K562 (cell line): ENCODE measurements around the gene UBE2O. TPM values are rescaled to one million over a fixed set of nuclear protein-coding genes. Genes with fewer than 3 reads are reported as not detected.

Experiments
- BHLHE40 ChIP-seq: IDR thresholded peaks from 2 replicates; pipeline ENCODE4 v1.6.1; 2011; ENCODE audit warnings: low read length, improper control_type of control experiment
- CBX2 ChIP-seq: fragments of 200-600 bp; sonication (generic); IDR thresholded peaks from one replicate; pipeline ENCODE4 v1.6.1; 2012; ENCODE audit warnings: mild to moderate bottlenecking, low read length, inconsistent platforms; ENCODE audit not compliant: insufficient read depth, poor library complexity, severe bottlenecking
- CCNT2 ChIP-seq: IDR thresholded peaks from 2 replicates; pipeline ENCODE4 v1.6.1; 2011; ENCODE audit warnings: borderline replicate concordance, low read depth, mild to moderate bottlenecking, moderate library complexity, mixed read lengths, low read length; ENCODE audit not compliant: insufficient read length; ENCODE audit errors: extremely low read depth
- CHD4 ChIP-seq: fragments of 200-600 bp; sonication (generic); IDR thresholded peaks from 3 replicates; pipeline ENCODE4 v1.6.1; 2012; ENCODE audit warnings: low read depth, mild to moderate bottlenecking, mixed read lengths, low read length, inconsistent platforms; ENCODE audit not compliant: insufficient read depth, insufficient replicate concordance, poor library complexity, severe bottlenecking
- DEAF1 ChIP-seq: fragments of 450-650 bp; formaldehyde crosslinking; IDR thresholded peaks from 2 replicates; pipeline ENCODE4 v1.4.0; 2020; ENCODE audit warnings: mild to moderate bottlenecking, moderate library complexity
- GATAD2B ChIP-seq: fragments of 450-650 bp; IDR thresholded peaks from 2 replicates; pipeline ENCODE4 v1.6.1; 2017; ENCODE audit warnings: mild to moderate bottlenecking, borderline replicate concordance
- HDAC2 ChIP-seq: fragments of 450-650 bp; IDR thresholded peaks from 2 replicates; pipeline ENCODE4 v1.6.1; 2016; ENCODE audit warnings: mild to moderate bottlenecking
- MEF2A ChIP-seq: IDR thresholded peaks from 2 replicates; pipeline ENCODE4 v1.6.1; 2011; ENCODE audit warnings: low read depth, mild to moderate bottlenecking, low read length, moderate library complexity; ENCODE audit not compliant: control insufficient read depth
- NFATC3 ChIP-seq: fragments of 450-650 bp; IDR thresholded peaks from 2 replicates; pipeline ENCODE4 v1.6.1; 2017; ENCODE audit warnings: mild to moderate bottlenecking
- RNF2 ChIP-seq: sonication (generic); IDR thresholded peaks from 2 replicates; pipeline ENCODE4 v1.6.1; 2016
- SRF ChIP-seq, 2 experiments: fragments of 250-450, 450-650 bp in 1 of 2; sonication (Bioruptor Pico) in 1 of 2; sonication (generic) in 1 of 2; formaldehyde crosslinking; IDR thresholded peaks; 2 replicates each; pipeline versions ENCODE4 v1.5.0 to v1.5.1; 2020 to 2022; ENCODE audit warnings: mild to moderate bottlenecking in 1 of 2, missing genetic modification reagents in 1 of 2
- TAF15 ChIP-seq: fragments of 200-400 bp; formaldehyde crosslinking; IDR thresholded peaks from 2 replicates; pipeline ENCODE4 v1.6.1; 2017; ENCODE audit warnings: mild to moderate bottlenecking, low read depth, low read length, moderate library complexity
- THRB ChIP-seq: fragments of 450-650 bp; formaldehyde crosslinking; conservative IDR thresholded peaks from 2 replicates; pipeline ENCODE4 v1.4.0; 2022; ENCODE audit warnings: mild to moderate bottlenecking, missing genetic modification characterization
- ZC3H4 ChIP-seq: sonication (generic); formaldehyde crosslinking; IDR thresholded peaks from 2 replicates; pipeline ENCODE4 v1.9.0; 2021; ENCODE audit warnings: missing genetic modification reagents, borderline replicate concordance
- polyA plus RNA-seq, 8 experiments: library from polyadenylated mRNA; depleted of rRNA in 4 of 8; stranded (reverse) in 5 of 8; unstranded in 3 of 8; fragments of >200 nt; fragmentation: Nextera tagmentation in 2 of 8; fragmentation: Illumina TruSeq in 1 of 8; extraction: Ambion mirVana in 2 of 8; extraction: Trizol in 1 of 8; gene quantifications; 2 replicates each; pipeline versions ENCODE4 v1.2.1 to v1.2.3, GENCODE V29; 2011 to 2014; ENCODE audit warnings: inconsistent platforms in 1 of 8, missing spikeins in 1 of 8
- total RNA-seq, 7 experiments: library from RNA; depleted of rRNA in 6 of 7; stranded (reverse); fragments of >200 nt in 6 of 7; fragmentation: Illumina TruSeq in 2 of 7; extraction: Trizol in 2 of 7; gene quantifications; 2 replicates each; pipeline versions ENCODE4 v1.2.1 to v1.2.3, GENCODE V29; 2011 to 2021; ENCODE audit warnings: low replicate concordance in 1 of 7
- TF ChIP-seq, protein P1 (sequence below), 2 experiments: fragments of 150-350 bp in 1 of 2; IDR thresholded peaks; 2 replicates each; pipeline ENCODE4 v1.6.1; 2012 to 2016; ENCODE audit warnings: low read depth in 2 of 2, low read length in 2 of 2, mild to moderate bottlenecking in 1 of 2, moderate library complexity in 1 of 2
- TF ChIP-seq, protein P2 (sequence below): fragments of 250-450 bp; sonication (Bioruptor Pico); IDR thresholded peaks from 2 replicates; pipeline ENCODE4 v1.5.0; 2021; ENCODE audit warnings: mild to moderate bottlenecking, borderline replicate concordance

Gene UBE2O
- total and polyA plus RNA-seq, 9 of the 15 experiments (the other 6 are each of a cell fraction or from before 2014, with no cell fraction given): 1.6 to 39.7 (median 13.3) TPM

DNA sequence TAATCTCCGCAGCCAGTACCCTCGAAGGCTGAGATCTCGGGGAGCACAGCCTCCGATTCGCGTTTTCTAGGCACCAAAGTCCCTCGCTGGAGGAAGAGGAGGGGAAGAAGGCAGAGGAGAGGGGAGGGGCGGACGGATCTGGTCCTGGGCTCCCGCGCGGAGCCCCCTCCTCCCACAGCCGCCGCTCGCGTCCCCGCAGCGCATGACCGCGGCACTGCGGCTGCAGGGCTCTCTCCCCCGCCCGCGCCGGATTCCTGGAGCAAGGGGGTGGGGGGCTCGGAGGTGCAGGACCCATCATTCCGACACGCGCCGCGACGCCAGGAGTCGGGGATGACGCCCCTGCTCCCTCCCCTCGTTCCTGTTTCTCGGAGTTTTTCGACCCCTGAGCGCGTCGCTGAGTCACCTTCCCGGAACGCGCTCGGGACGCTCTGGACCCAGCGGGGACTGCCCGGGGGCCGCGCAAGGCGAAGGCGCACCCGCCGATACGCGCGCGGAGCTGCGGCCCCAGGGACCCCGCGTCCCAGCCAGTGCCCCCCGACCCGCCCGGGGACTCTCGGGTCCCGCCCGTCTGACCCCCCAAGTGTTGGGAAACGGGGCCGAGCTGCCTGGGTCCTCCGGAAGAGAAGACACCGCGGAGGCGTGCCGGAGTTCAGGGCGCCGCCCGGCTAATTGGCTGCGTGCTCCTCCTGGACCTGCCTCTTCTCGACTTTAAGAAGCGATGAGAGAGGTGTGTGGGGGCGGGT, 70.0 kb downstream of the UBE2O start (continued):
- TF ChIP-seq ZC3H4: no peak
- 0 out of 2 replicates have a peak, but pooled peaks have one; percentile 52 for TF ChIP-seq GATAD2B
- no peak for TF ChIP-seq CHD4
- no peak for TF ChIP-seq DEAF1 (CRISPR knock-in tag)
- TF ChIP-seq RNF2: no peak
- no peak for TF ChIP-seq CBX2
- TF ChIP-seq, protein P1, sequence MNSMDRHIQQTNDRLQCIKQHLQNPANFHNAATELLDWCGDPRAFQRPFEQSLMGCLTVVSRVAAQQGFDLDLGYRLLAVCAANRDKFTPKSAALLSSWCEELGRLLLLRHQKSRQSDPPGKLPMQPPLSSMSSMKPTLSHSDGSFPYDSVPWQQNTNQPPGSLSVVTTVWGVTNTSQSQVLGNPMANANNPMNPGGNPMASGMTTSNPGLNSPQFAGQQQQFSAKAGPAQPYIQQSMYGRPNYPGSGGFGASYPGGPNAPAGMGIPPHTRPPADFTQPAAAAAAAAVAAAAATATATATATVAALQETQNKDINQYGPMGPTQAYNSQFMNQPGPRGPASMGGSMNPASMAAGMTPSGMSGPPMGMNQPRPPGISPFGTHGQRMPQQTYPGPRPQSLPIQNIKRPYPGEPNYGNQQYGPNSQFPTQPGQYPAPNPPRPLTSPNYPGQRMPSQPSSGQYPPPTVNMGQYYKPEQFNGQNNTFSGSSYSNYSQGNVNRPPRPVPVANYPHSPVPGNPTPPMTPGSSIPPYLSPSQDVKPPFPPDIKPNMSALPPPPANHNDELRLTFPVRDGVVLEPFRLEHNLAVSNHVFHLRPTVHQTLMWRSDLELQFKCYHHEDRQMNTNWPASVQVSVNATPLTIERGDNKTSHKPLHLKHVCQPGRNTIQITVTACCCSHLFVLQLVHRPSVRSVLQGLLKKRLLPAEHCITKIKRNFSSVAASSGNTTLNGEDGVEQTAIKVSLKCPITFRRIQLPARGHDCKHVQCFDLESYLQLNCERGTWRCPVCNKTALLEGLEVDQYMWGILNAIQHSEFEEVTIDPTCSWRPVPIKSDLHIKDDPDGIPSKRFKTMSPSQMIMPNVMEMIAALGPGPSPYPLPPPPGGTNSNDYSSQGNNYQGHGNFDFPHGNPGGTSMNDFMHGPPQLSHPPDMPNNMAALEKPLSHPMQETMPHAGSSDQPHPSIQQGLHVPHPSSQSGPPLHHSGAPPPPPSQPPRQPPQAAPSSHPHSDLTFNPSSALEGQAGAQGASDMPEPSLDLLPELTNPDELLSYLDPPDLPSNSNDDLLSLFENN (IDR thresholded peaks at IDR 0.05; ENCODE audit: low read depth in 2 of 2, low read length in 2 of 2): no peak
- no peak for TF ChIP-seq SRF (CRISPR knock-in tag; IDR thresholded peaks at IDR 0.05)
- TF ChIP-seq HDAC2: no peak
- TF ChIP-seq MEF2A: no peak
- no peak for TF ChIP-seq TAF15
- TF ChIP-seq BHLHE40: no peak
- TF ChIP-seq, protein P2, sequence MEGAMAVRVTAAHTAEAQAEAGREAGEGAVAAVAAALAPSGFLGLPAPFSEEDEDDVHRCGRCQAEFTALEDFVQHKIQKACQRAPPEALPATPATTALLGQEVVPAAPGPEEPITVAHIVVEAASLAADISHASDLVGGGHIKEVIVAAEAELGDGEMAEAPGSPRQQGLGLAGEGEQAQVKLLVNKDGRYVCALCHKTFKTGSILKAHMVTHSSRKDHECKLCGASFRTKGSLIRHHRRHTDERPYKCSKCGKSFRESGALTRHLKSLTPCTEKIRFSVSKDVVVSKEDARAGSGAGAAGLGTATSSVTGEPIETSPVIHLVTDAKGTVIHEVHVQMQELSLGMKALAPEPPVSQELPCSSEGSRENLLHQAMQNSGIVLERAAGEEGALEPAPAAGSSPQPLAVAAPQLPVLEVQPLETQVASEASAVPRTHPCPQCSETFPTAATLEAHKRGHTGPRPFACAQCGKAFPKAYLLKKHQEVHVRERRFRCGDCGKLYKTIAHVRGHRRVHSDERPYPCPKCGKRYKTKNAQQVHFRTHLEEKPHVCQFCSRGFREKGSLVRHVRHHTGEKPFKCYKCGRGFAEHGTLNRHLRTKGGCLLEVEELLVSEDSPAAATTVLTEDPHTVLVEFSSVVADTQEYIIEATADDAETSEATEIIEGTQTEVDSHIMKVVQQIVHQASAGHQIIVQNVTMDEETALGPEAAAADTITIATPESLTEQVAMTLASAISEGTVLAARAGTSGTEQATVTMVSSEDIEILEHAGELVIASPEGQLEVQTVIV (CRISPR knock-in tag): no peak
- no peak for TF ChIP-seq THRB (CRISPR knock-in tag)
- no peak for TF ChIP-seq CCNT2
- TF ChIP-seq NFATC3: no peak
